GM18909 (cell line): ENCODE results near the gene IL17RC.
"Not testable (repeated sequence)": the region's sequence is repeated elsewhere in the genome, so short reads cannot be mapped to it uniquely, and the experiment has no call there.

Source experiments
- ATAC-seq: cut with Tn5 transposase; IDR thresholded peaks from one replicate; pipeline ENCODE4 v1.9.1; 2021; ENCODE audit warnings: mild to moderate bottlenecking; ENCODE audit not compliant: unreplicated experiment, poor library complexity

The IL17RC gene

GRCh38 chr3:9914011-9914410 is 2.9 kb upstream of the IL17RC start:
- ATAC-seq, result no peak

- no peak for ATAC-seq
Observed at GRCh38 chr3:9914559-9915253, 2.2 kb upstream of the IL17RC start.

GRCh38 chr3:9915254-9916141 is 1.4 kb upstream of the IL17RC start:
- ATAC-seq, result peak; percentile 49

- ATAC-seq, result no peak
Observed at GRCh38 chr3:9916346-9916733, 558 bp upstream of the IL17RC start.

GRCh38 chr3:9917820-9918219 is 922 bp downstream of the IL17RC start:
- no peak for ATAC-seq

- no peak for ATAC-seq
Observed at GRCh38 chr3:9918261-9919038, 1.6 kb downstream of the IL17RC start.

- no peak for ATAC-seq
Observed at GRCh38 chr3:9928158-9928557, 11.3 kb downstream of the IL17RC start.

- ATAC-seq, result no peak
Observed at GRCh38 chr3:9930804-9931418, 14.0 kb downstream of the IL17RC start.

- no peak for ATAC-seq
Observed at GRCh38 chr3:9932535-9932842, 15.6 kb downstream of the IL17RC start.

- peak; percentile 71 for ATAC-seq
Observed at GRCh38 chr3:9932843-9933560, 16.1 kb downstream of the IL17RC start.

GRCh38 chr3:9933561-9934234 is 16.8 kb downstream of the IL17RC start, which contains the start of gene CRELD1:
Gene CRELD1, plus strand, starts transcription at chr3:9933834. Its CDS starts 605 bp downstream, at chr3:9934439.
- peak; percentile 88 for ATAC-seq

GRCh38 chr3:9934235-9934621 is 17.3 kb downstream of the IL17RC start:
- ATAC-seq, result no peak

- no peak for ATAC-seq
Observed at GRCh38 chr3:9934993-9935392, 18.1 kb downstream of the IL17RC start.

- no peak for ATAC-seq
Observed at GRCh38 chr3:9935966-9936510, 19.1 kb downstream of the IL17RC start.

GRCh38 chr3:9937486-9938238 is 20.8 kb downstream of the IL17RC start:
- no peak for ATAC-seq

- ATAC-seq, result no peak
Observed at GRCh38 chr3:9938966-9939365, 22.1 kb downstream of the IL17RC start.

GRCh38 chr3:9939906-9940305 is 23.0 kb downstream of the IL17RC start:
- not testable (repeated sequence) for ATAC-seq

GRCh38 chr3:9940746-9941145 is 23.8 kb downstream of the IL17RC start:
- ATAC-seq, result no peak
